Activated CD4-positive, CD25-positive, alpha-beta regulatory T cell (primary cell): ENCODE data around the gene TREX2.

ENCODE experiments used
- DNase-seq, 4 experiments: peaks; one replicate each; lab custom pipeline; 2025; lab: John Stamatoyannopoulos, UW

The TREX2 gene, protein sequence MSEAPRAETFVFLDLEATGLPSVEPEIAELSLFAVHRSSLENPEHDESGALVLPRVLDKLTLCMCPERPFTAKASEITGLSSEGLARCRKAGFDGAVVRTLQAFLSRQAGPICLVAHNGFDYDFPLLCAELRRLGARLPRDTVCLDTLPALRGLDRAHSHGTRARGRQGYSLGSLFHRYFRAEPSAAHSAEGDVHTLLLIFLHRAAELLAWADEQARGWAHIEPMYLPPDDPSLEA

DNA sequence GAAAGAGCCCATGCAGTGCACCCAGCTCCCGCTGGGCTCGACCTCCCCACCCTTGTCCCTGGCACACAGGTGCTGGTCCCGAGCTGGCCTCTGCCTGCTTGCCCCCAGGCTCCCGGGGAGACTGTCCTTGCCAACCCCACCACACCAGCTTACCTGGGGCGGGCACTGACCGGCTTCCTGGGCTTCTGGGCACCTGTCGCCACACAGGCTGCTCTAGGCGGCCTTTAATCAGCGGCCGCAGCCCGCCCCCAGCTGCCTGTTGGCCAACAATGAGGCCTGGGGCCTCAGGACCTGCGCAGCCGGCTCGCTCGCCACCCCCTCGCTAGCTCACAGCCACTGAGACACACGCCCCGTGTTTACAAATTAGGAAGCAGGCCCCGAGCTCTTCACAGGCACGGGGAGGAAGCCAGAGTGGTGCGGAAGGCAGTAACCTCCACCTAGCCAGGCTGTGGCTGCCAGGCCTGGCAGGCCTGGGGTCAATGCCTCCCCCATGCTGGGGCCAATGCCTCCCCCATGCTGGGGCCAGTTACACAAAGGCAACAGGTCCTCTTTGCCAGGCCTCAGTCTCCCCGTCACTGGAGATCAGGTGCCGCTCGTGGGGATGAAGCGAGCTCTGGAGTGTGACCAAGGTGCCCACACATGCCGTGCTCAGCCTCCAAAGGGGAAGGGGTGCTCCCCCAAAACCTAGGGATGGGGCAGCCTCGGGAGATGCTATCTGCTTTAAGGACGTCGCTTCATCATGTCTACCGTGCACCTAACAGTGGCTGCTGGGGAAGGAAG is at the start of gene TREX2:
TREX2 (minus strand) TSS at position 201 of the 780 bp plus-strand sequence. CDS start 626 bp downstream, outside the sequence.
- DNase-seq = no peak

DNA sequence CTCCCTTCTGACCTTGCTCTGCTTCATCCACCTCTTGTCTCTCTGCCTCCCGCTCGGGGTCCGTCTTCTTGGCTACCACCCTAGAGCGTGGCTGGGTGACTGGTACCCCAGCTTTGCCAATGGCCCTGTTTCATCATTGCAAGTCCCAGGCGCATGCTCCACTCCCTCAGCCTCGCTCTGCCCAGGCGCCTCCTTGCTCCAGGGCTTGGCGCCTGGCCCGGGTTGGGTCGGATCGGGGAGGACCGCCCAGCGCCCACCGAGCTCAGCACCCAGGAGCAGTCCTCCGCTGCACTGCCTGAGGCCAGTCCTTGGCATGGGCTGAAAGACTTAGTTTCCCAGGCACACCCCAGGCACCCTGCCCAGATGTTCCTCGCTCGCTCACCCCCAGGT is 49.5 kb upstream of the TREX2 start:
- no peak for DNase-seq

DNA sequence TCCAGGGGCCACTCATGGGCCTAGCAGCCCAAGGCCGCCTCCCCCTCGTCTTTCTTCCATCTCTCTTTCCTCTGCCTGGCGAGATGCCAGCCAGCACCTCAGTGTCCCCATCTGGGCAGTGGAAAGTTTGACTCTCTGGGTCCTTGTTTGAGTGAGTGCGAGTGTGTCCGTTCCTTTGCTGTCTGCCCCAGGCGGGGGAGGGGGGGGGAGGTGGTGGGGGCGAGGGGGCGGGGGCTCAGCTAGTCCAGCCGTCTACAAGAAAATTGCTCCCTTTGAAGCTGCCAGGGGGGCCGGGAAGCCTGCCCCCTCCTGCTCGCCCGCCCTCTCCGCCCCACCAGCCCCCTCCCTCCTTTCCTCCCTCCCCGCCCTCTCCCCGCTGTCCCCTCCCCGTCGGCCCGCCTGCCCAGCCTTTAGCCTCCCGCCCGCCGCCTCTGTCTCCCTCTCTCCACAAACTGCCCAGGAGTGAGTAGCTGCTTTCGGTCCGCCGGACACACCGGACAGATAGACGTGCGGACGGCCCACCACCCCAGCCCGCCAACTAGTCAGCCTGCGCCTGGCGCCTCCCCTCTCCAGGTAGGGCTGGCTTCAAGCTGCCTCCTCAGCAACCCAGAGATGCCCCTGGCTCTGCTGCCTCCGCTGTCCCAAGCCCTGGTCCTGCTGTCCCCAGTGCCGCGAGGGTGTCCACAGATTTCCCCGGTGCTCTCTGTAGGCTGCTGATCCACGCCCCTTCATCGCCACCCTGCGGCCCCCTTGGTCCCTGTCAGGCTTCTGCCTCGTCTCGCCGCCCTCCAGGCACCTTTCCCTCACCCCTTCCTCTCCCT is 48.9 kb upstream of the TREX2 start, which contains the start of gene BGN:
BGN (plus strand) TSS at position 440 of the 821 bp plus-strand sequence. CDS start 9,652 bp downstream, outside the sequence.
- DNase-seq = no peak

DNA sequence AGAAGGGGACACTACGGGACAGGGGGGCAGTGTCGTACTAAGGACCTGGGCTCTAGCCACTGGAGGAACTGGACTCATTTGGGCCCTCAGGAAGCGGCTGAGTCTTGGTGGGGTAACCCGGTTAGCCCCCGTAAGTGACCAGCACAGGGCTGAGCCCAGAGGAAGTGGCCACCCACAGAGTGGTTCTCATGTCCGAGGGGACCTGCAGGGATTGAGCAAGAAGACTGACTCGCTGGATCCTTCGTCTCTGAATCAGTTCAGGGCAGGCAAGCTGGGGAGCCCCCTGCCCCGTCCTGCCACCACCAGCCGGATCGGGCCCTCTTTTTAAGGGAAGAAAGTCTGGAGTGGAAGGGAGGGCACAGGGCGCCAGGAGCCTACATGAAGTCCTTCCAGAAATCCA is 48.2 kb upstream of the TREX2 start:
- DNase-seq = no peak

DNA sequence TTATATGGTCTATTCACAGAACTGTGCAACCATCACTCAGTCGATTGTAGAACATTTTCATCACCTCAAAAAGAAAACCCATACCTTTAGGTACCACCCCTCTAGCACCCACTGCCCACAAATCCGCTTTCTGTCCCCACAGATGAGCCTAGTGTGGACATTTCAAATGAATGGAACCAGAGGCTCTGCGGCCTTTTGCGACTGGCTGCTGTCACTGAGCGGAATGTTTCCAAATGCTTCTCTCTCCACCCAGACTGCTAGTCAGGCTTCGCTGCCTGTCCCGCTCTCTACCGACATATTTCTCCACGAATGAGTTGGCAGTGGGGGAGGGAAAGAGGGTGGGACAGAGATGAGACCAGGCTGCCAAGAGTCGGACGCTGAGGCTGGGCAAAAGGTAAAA is 47.2 kb upstream of the TREX2 start:
- DNase-seq = no peak

DNA sequence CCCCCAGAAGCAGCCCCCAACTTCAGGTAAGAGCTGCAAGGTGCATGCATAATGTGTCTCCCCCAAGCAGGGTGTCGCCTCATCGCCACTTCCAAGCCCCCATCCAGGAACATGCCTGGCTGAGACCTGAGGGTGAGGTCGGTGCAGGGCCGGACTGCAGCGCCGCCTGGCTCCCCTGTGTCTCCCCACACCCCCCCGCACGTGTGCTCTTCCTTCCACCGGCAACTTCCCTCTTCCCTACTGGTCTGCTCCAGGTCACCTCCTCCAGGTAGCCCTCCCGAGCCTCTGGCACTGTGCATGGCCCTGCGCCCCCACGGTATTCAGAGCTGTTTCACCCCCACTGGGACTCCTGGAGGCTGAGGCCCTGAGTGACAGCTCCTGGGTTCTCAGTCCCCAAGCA is 46.7 kb upstream of the TREX2 start:
- no peak for DNase-seq

DNA sequence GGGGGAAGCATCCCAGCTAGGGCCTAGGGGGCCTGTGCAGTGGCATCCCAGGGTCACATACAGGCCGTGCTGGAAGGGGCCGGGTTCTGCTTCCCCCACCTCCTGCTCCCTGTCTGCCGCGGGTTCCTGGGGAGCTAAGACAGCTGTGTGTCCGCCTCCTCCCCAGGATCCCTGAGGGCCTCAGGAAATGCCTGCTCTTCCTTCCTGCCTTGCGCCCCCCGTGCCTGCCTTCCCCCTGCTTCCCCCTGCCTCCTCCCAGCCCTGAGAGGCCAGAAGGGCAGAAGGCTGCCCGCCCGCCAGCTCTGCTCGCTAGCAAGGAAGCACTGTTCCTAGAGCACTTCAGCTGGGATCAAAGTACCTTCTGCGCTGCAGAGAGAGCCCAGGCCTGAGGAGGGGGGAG is 46.1 kb upstream of the TREX2 start:
- no peak for DNase-seq

DNA sequence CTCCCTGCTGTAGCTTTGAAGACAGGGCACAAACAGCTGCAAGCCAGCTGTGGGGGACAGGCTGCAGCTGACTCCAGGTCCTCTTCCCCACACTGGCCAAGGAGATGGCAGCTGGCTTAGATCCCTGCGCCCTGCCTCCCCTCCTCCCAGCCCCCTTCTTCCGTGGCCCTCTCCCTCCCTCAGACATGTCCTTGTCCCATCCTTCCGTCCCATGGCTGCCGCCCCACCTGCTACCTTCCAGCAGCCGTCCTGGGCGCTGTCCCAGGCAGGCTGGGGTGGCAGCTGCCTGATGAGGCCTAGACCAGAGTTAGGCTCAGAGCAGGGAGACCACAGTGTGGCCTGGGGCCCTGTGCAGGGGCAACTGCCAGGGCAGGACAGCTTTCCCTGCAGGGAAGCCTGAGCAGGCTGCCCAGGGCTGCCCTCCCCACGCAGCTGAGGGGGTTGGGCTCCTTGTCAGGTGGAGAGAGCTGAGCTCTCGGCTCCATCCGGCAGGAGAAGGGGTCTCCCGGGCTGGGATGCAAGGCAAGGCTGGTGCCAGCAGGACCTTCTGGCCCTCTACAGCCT is 45.6 kb upstream of the TREX2 start:
- DNase-seq = no peak

DNA sequence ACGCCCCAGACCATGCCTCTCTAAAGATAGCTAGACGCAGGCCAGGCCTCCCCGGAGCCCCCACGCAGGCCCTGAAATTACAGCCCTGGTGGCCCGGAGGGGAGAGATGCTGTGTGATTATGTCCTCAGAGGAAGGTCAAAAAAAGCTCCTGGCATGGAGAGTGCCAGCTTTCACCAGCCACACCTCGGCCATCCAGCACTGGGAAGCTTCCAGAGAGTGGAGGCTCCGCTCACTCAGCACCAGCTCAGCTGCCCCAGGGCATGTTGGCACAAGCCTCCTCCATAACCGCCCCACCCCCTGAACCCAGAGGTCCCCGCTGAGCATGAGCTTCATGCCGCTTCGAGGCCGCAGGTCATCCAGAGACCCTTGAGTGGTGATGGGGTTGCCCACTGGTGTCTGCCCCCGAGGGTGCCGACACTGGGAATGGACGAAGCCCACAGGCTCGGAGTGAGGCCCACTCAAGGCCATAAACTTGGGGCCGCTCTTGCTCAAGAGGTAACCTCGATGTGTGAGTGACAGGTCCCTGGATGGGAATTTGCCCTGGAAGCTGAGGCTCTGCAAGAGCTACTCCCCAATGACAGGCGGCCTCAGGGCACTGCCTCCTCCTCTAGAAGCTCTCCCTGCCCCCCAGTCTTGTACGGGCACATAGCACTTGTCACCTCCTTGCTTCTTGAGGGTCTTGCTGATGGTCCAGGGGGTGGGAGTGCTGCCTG is 44.5 kb upstream of the TREX2 start:
- no peak for DNase-seq

DNA sequence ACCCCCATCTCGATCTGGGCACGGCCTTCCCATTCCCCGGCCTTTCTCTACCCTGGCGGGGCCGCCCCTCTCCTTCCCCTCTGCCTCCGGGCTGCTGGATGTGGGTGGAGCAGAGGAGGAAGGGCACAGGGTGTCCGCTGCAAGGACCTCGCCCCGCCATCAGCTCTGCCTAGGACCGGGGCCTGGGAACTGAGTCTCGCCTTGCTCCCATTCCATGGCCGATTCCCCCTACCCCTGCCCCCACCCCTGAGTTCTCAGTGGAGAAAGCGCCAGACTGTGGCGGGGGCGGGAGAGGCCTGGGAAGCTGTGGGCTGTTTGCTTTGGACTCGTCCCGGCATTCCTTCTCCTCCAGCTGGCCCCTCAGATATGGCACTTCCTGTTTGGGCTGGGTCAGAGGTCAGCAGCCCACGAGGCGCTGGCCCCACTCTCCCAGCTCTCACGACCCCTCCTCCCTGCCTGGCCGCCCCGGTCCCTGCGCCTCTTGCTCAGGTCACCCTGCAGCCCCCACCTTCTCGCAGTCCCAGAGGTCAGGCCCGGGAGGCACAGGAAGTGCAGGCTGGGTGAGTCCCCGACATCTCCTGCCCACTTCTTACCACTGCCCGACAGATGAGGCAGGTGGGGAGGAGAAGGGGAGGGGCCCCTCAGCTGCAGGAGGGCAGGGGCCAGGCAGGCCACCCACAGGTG is 42.5 kb upstream of the TREX2 start:
- DNase-seq = no peak

DNA sequence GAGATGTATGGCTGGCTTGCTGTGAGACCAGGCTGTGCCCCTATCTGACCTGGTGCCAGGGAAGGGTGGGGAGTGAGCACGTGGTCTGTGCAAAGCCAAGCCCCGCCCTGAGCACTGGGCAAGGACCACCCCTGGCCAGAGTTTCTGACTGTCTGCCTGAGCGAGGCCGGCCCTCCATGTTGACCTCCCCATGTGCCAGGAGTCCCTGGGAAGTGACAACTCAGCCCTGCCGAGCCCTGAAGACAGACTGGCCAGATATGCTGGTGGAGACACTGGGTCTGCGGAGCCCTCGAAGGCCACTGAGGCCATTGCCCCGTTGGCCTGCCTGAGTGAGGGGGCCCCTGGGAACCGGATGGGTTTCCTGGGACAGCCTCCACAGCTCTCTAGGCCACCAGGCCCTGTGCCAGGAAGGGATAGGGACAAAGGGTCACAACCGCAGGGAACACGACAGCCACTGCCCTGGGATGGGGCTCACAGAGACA is 41.8 kb upstream of the TREX2 start:
- DNase-seq = no peak

DNA sequence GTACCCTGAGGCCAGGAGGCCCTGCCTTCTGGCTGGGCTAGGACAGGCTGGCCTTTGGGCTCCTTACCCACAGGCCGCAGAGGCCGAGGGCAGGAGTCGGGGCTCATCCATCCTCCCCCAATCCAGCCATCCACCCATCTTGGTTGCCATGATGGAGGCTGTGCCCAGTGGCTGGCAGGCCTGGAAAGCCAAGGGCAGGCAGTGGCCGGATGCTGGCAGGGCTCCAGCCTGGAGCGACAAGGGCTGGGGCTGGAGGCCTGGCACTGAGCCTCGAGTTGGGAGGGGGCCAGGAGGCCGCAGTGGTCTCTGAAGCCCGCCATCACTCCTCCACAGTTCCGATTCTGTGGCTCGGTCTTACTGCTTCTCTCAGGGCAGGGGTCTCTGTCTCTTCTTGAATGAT is 40.3 kb upstream of the TREX2 start:
- DNase-seq = no peak

DNA sequence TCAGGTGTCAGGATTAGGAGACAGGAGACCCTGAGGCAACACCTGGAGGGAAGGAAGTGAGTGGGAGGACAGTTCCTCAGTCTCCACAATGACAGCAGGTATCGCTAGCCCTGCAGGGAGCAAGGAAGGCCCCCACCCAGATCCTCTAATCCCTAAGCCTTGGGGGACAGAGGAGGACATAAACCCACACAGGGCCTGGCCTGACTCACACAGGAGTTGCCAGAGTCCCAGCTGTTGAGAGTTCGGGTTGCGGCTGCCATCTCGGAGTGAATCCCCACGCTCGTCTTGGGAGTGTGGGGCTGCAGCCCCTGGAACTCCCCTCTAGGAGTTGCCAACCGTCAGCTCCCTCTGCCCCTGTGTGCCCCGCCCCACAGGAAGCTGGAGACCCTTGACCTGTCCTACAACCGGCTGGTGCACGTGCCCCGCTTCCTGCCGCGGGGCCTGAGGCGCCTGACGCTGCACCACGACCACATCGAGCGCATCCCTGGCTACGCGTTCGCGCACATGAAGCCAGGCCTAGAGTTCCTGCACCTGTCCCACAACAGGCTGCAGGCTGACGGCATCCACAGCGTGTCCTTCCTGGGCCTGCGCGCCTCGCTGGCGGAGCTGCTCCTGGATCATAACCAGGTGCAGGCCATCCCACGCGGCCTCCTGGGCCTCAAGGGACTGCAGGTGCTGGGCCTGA is 39.7 kb upstream of the TREX2 start:
- no peak for DNase-seq

DNA sequence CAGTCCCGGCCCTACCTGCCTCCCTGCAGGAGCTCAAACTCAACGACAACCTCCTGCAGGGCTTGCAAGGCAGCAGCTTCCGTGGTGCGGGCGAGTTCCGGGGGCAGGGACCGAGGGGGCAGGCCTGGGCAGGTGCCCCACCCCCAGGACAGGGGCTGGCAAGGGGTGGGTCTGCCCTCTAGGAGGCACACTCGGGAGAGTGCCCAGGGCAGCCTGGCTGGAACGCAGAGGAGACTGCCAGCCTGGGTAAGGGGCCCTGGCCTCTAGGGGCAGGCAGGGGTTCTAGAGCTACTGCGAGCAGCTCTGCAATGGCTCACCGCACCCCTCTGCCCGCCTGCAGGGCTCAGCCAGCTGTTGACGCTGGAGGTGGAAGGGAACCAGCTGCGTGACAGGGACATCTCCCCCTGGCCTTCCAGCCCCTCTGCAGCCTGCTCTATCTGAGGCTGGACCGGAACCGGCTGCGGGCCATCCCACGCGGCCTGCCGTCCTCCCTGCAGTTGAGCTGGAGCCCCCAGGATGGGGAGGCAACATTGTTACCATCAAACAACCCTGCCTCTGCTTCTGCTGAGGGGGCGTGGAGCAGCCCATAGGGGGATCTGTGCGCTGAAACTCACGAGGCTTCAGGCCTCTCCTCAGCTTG is 36.6 kb upstream of the TREX2 start:
- no peak for DNase-seq

DNA sequence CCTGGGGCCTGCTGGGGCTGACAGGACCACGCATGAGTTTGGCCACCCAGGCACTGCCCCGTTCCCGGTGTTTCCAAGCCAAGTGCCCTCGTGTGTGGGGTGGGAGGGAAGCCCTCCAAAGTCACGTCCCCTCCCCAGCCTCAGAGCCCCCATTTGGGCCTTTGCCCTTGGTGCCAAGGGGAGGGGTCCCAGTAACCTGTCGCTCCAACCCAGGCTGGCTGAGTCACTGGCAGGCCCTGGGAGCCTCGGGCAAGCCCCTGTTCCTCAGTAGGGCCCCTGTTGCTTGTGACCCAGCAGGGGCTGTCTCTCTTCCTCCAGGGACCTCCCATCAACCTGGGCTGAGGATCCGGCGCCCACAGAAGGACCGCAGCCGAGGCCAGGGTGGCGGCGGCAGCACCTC is 35.2 kb upstream of the TREX2 start:
- no peak for DNase-seq

DNA sequence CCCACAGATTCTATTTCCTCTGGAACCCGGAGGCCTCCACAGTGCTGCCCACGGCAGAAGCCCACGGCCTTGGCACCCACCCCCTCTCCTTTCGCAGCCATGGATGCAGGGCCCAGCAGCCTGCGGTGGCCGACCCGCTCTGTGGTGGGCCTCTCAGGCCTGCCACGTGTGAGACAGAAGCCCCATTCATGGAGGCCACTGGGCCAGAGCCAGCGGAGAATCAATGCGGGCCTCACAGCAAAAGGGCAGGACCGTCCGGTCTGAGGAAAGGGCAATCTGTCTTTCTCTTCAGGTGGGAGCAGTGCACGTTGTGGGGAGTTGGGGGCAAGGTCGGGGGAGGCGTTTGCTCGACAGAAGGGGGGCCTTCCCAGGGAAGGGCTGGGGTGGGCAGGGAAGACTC is 32.9 kb upstream of the TREX2 start:
- DNase-seq = no peak

DNA sequence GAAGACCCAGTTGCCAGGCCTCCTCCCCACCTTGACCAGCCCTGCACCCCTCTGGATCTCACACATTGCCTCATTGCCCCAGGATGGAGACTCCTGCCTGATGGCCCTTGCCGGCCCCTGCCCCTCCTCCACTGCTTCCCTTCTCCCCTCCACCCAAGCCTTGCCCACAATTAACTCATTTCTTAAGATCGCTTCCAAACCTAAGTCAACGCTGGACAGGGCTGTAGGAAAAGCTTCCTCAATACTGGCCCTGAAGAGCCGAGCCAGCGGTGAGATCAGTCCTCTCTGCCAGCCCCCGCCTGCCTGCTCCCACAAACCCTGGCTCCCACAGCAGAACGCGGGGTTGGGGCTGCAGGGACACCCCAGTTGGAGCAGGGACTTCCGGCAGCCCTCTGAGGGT is 32.0 kb upstream of the TREX2 start:
- DNase-seq = no peak

DNA sequence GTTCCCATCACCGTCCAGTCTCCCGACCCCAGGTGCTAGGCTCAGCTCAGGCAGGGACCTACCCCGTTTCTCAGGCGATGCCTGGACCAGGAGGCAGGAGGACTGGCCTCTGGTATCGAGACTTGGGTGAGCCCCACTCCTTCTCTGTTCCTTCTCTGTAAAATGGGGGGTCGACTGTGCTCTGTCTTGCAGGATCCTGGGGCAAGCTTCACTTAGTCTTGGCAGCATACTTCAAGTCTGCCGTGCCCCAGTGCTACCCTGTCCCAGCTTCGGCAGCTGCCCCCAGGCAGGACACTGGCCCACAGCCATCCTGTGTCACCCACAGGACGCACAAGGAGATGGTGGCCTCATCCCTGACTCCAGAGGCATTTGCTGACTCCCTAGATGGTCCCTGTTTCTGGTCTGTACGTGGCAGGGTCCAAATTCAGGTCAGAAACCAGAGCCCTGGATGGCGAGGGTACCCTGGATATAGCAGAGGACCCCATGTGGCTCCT is 31.6 kb upstream of the TREX2 start:
- DNase-seq = no peak

DNA sequence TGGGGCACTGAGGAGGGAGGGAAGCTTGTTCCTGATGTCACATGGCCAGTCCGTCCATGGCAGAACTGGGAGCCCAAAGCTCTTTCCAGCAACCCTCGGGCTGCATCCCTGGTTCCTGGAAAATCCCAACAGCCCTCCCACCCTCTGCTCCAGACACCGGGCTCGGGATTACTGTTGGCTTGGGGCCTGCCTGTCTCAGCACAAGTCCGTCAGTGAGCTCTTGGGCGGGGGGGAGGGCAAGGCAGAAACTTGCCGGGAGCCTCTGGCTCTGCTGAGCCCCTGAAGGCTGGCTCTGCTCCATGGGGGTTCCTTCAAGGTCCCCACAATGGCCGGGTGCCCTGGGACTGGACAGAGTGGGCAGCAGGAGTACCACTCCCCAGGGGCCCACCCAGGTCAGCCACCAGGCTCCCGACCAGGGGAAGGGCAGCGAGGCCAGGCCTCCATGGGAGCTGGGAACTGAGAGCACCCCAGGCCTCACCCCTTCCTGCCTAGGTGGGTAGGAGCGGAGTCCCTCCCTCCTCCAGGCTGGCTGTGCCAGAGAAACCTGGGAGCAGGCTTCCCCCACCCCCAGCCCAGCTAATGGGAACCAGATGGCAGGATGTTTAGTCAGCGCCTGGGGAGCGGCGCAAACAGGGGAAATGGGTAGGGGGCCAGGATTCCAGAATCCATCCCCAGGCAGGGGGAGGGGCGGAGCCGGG is 31.0 kb upstream of the TREX2 start:
- DNase-seq = no peak
